Upper lobe of left lung (tissue), 4 donors: Measurements from ENCODE around the gene HRH1.

Source experiments
- POLR2AphosphoS5 ChIP-seq, 2 donors: sonication (generic); formaldehyde crosslinking; IDR thresholded peaks; one replicate each; pipeline ENCODE4 v1.5.1; 2017; ENCODE audit warnings: antibody characterized with exemption in 2 of 2
- TF ChIP-seq, protein P1 (sequence below), 6 experiments: fragments of 450-650 bp in 4 of 6; fragments of 200-600 bp in 2 of 6; sonication (generic) in 2 of 6; IDR thresholded peaks; one replicate each; pipeline ENCODE4 v1.5.1; 2016 to 2019; ENCODE audit warnings: antibody characterized with exemption in 6 of 6

DNA sequence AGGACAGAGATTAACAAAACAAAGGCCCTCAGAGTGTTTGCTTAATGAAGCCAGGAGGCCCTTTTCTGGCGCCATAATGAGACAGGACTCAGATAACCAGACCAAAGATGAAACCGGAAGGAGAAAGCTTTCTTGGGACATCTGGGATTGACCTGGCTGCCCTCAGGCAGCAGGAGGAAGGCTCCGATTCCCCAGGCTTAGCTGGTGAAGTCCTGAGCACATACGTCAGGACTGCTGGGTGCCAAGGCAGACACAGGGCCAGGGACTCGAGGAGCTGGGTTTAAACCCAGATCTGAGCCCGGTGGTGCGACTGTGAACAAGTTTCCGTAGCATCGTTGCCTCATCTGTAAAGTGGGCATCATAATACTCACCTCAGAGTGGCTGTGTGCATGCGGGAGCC is 36.7 kb upstream of the HRH1 start:
- no peak for TF ChIP-seq POLR2AphosphoS5 (IDR thresholded peaks at IDR 0.05)
- TF ChIP-seq, protein P1, sequence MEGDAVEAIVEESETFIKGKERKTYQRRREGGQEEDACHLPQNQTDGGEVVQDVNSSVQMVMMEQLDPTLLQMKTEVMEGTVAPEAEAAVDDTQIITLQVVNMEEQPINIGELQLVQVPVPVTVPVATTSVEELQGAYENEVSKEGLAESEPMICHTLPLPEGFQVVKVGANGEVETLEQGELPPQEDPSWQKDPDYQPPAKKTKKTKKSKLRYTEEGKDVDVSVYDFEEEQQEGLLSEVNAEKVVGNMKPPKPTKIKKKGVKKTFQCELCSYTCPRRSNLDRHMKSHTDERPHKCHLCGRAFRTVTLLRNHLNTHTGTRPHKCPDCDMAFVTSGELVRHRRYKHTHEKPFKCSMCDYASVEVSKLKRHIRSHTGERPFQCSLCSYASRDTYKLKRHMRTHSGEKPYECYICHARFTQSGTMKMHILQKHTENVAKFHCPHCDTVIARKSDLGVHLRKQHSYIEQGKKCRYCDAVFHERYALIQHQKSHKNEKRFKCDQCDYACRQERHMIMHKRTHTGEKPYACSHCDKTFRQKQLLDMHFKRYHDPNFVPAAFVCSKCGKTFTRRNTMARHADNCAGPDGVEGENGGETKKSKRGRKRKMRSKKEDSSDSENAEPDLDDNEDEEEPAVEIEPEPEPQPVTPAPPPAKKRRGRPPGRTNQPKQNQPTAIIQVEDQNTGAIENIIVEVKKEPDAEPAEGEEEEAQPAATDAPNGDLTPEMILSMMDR (IDR thresholded peaks at IDR 0.05): no peak
